ENCODE data around the gene PA2G4.

Gene PA2G4

GRCh38 chr12:56127888-56128669 lies 23.7 kb downstream of the PA2G4 start, which contains the start of gene ESYT1:
ESYT1 (plus strand) TSS chr12:56128267; CDS start chr12:56128320, 53 bp downstream.
- Mint-ChIP-seq H3K36me3 (peaks cover 19% of the 10 kb centered on the region), H3K4me1 (ENCODE audit: low read depth) (peaks cover 59% of the 10 kb centered on the region), H3K4me3 (peak within 1 kb of the TSS; percentile 94)

GRCh38 chr12:56128670-56129205 lies 24.4 kb downstream of the PA2G4 start:
- peak overlapping the region; percentile 95 for H3K27ac Mint-ChIP-seq
- no peaks in the 10 kb centered on the region for H3K9me3 Mint-ChIP-seq (ENCODE audit: low read depth)
- H3K27me3 Mint-ChIP-seq = no peaks in the 10 kb centered on the region
- H3K4me3 Mint-ChIP-seq = peak overlapping the region; percentile 94
- H3K36me3 Mint-ChIP-seq = peaks cover 23% of the 10 kb centered on the region
- H3K4me1 Mint-ChIP-seq (ENCODE audit: low read depth) = peaks cover 62% of the 10 kb centered on the region

More at GRCh38 chr12:56127888-56128669, 23.7 kb downstream of the PA2G4 start, which contains the start of gene ESYT1:
- Mint-ChIP-seq H3K27me3 (no peaks in the 10 kb centered on the region), H3K9me3 (ENCODE audit: low read depth) (no peaks in the 10 kb centered on the region), H3K27ac (peak within 1 kb of the TSS; percentile 95)

DNA sequence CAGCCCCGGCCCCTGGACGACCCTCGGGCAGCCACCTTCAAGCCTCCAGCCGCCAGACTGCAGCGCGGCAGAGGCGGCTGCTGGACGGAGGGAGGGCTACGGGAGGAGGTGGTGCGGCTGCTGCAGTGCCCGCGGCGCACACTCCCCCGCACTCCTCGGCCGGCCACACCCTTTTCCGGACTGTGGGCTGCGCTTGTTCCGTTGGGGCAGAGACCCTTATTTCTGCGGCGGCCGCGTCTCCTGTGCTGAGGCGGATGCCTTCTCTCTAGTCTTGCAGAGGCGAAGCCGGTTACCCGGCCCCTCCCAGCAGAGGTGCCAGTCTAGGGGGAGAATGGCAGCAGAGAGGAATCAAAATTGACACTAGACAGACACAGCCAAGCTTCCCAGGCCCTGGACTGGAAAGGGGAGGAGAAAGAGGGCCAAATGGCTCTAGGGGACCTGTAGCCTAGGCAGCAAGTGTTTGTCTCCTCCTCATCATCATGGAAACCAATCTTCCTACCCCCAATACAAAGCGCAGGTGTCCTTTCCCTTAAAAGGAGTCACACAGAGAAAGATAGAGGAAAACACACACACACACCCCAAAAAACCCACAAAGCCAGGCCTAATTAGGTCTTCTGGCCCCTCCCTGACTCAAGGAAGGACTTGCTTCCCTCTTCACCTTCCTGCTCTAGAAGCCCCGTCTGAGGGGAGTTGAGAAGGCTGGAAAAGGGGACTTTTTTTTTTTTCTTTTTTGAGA lies 25.0 kb downstream of the PA2G4 start:
- Mint-ChIP-seq H3K9me3 (ENCODE audit: low read depth) (no peaks in the 10 kb centered on the region), H3K27me3 (no peaks in the 10 kb centered on the region), H3K27ac (peak overlapping the region; percentile 95), H3K36me3 (peaks cover 23% of the 10 kb centered on the region), H3K4me1 (ENCODE audit: low read depth) (peaks cover 65% of the 10 kb centered on the region), H3K4me3 (peak overlapping the region; percentile 94)

- H3K36me3 Mint-ChIP-seq = peaks cover 23% of the 10 kb centered on the region
- H3K9me3 Mint-ChIP-seq (ENCODE audit: low read depth) = no peaks in the 10 kb centered on the region
- H3K27me3 Mint-ChIP-seq = no peaks in the 10 kb centered on the region
Measured at GRCh38 chr12:56129942-56130495, 25.7 kb downstream of the PA2G4 start.

DNA sequence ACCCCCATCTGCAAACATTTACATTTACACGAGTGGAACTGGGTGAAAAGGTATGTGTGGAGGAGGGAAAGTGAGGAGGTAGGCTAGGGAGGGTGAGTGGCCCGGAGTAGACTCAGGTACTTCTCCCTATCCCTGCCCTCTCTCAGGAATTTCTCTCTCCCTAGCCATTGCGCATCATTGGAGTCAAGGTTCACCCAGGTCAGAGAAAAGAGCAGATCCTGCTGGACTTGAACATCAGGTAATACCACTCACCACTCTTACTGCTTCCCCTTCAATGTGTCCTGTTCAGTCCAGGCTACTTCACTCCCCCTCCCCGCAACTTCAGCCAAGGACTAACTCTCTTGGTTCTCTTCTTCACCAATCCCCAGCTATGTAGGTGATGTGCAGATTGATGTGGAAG lies 26.5 kb downstream of the PA2G4 start:
- no peaks in the 10 kb centered on the region for H3K27me3 Mint-ChIP-seq
- peaks cover 23% of the 10 kb centered on the region for H3K36me3 Mint-ChIP-seq
- peaks cover 66% of the 10 kb centered on the region for H3K4me1 Mint-ChIP-seq (ENCODE audit: low read depth)
- peak overlapping the region; percentile 90 for H3K27ac Mint-ChIP-seq
- peak overlapping the region; percentile 94 for H3K4me3 Mint-ChIP-seq
- no peaks in the 10 kb centered on the region for H3K9me3 Mint-ChIP-seq (ENCODE audit: low read depth)

More at GRCh38 chr12:56129942-56130495, 25.7 kb downstream of the PA2G4 start:
- Mint-ChIP-seq H3K27ac (peak overlapping the region; percentile 90), H3K4me3 (peak overlapping the region; percentile 94), H3K4me1 (ENCODE audit: low read depth) (peaks cover 62% of the 10 kb centered on the region)

DNA sequence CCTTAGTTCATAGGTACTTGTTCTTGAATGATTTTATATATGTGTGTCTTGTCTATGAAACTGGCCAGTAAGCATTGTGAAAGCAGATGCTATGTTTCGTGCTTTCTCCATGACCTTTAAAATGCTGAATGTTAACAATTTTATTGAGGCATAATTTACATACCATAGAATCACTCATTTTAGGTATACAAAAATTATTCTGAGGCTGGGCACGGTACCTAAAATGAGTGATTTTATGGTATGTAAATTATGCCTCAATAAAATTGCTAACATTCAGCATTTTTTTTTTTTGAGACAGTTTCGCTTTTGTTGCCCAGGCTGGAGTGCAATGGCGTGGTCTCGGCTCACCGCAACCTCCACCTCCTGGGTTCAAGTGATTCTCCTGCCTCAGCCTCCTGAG lies 30.5 kb downstream of the PA2G4 start:
- Mint-ChIP-seq H3K27me3 (no peaks in the 10 kb centered on the region), H3K9me3 (ENCODE audit: low read depth) (no peaks in the 10 kb centered on the region), H3K4me1 (ENCODE audit: low read depth) (peaks cover 75% of the 10 kb centered on the region), H3K36me3 (peaks cover 39% of the 10 kb centered on the region), H3K27ac (peak overlapping the region; percentile 61), H3K4me3 (no peak overlapping the region)

GRCh38 chr12:56137853-56138571 lies 33.7 kb downstream of the PA2G4 start:
- Mint-ChIP-seq H3K36me3 (peaks cover 25% of the 10 kb centered on the region), H3K27ac (peak overlapping the region; percentile 81), H3K4me1 (ENCODE audit: low read depth) (peaks cover 67% of the 10 kb centered on the region), H3K4me3 (peak overlapping the region; percentile 58), H3K27me3 (no peaks in the 10 kb centered on the region), H3K9me3 (ENCODE audit: low read depth) (no peaks in the 10 kb centered on the region)

- no peaks in the 10 kb centered on the region for H3K9me3 Mint-ChIP-seq (ENCODE audit: low read depth)
- H3K4me3 Mint-ChIP-seq = no peak overlapping the region
- peaks cover 23% of the 10 kb centered on the region for H3K36me3 Mint-ChIP-seq
- peak overlapping the region; percentile 93 for H3K27ac Mint-ChIP-seq
- H3K27me3 Mint-ChIP-seq = no peaks in the 10 kb centered on the region
- H3K4me1 Mint-ChIP-seq (ENCODE audit: low read depth) = peaks cover 54% of the 10 kb centered on the region
Measured at GRCh38 chr12:56141946-56142784, 37.8 kb downstream of the PA2G4 start.

- Mint-ChIP-seq H3K9me3 (ENCODE audit: low read depth) (no peaks in the 10 kb centered on the region), H3K27me3 (no peaks in the 10 kb centered on the region), H3K4me1 (ENCODE audit: low read depth) (peaks cover 44% of the 10 kb centered on the region), H3K36me3 (peaks cover 19% of the 10 kb centered on the region), H3K27ac (peak overlapping the region; percentile 93), H3K4me3 (peak overlapping the region; percentile 25)
Measured at GRCh38 chr12:56143217-56143616, 38.9 kb downstream of the PA2G4 start.

- Mint-ChIP-seq H3K4me1 (ENCODE audit: low read depth) (peaks cover 38% of the 10 kb centered on the region), H3K36me3 (peaks cover 13% of the 10 kb centered on the region), H3K27me3 (no peaks in the 10 kb centered on the region), H3K4me3 (no peak overlapping the region), H3K27ac (peak overlapping the region; percentile 93), H3K9me3 (ENCODE audit: low read depth) (no peaks in the 10 kb centered on the region)
Measured at GRCh38 chr12:56143870-56144269, 39.5 kb downstream of the PA2G4 start.

DNA sequence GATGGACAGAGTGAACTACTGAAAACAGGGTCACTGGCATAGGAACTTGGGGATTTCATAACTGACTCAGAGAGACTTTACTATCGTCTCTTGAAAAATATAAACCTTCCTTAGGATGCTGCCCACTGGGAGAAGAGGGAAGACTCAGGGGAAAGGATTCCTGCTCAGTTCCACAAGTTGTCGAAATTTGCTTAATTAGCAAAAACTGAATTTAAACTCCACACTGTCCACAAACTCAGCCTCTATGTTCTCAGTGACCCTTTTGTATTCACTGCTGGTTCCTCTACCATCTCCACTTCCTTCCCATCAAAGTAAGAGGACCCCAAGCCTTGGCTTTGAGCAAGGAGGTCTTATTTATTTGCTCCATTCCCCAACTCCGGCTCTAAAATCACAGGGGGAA lies 40.9 kb downstream of the PA2G4 start:
- H3K27ac Mint-ChIP-seq = no peak overlapping the region
- H3K36me3 Mint-ChIP-seq = peaks cover 13% of the 10 kb centered on the region
- no peaks in the 10 kb centered on the region for H3K9me3 Mint-ChIP-seq (ENCODE audit: low read depth)
- no peaks in the 10 kb centered on the region for H3K27me3 Mint-ChIP-seq
- H3K4me3 Mint-ChIP-seq = no peak overlapping the region
- peaks cover 34% of the 10 kb centered on the region for H3K4me1 Mint-ChIP-seq (ENCODE audit: low read depth)

- no peak overlapping the region for H3K27ac Mint-ChIP-seq
- H3K36me3 Mint-ChIP-seq = peaks cover 10% of the 10 kb centered on the region
- H3K27me3 Mint-ChIP-seq = no peaks in the 10 kb centered on the region
- H3K4me1 Mint-ChIP-seq (ENCODE audit: low read depth) = peaks cover 39% of the 10 kb centered on the region
- no peak overlapping the region for H3K4me3 Mint-ChIP-seq
- H3K9me3 Mint-ChIP-seq (ENCODE audit: low read depth) = no peaks in the 10 kb centered on the region
Measured at GRCh38 chr12:56146492-56147460, 42.4 kb downstream of the PA2G4 start.

DNA sequence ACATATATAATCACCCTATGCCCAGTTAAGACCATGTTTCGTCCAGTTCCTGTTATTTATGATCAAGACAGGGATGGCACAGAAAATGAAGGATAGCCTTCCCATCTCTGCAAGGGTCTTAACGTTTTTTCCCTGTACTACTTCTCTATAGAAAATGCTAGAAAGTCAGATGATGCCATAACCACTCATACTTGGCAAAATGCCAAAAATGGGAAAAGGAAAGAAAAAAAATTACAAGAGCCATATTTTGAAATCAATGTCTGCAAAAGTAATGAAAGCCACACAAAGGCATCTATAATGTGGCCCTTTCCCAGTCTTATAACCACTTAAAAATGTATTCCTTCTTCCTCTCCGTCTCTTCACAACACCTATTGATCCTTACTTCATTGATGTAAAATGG lies 46.2 kb downstream of the PA2G4 start:
- Mint-ChIP-seq H3K27me3 (no peaks in the 10 kb centered on the region), H3K4me1 (ENCODE audit: low read depth) (peaks cover 30% of the 10 kb centered on the region)

More for the DNA sequence above, 46.2 kb downstream of the PA2G4 start:
- Mint-ChIP-seq H3K4me3 (peak overlapping the region; percentile 76), H3K36me3 (no peaks in the 10 kb centered on the region), H3K27ac (peak overlapping the region; percentile 99), H3K9me3 (ENCODE audit: low read depth) (no peaks in the 10 kb centered on the region)
